ENCODE measurements around the gene THBD. TPM values are rescaled to one million over a fixed set of nuclear protein-coding genes. Genes with fewer than 3 reads are reported as not detected.

Gene THBD
- total and polyA plus RNA-seq, 9 of the 15 experiments (the other 6 are each of a cell fraction or from before 2014, with no cell fraction given), result 0.07 to 0.49 (median 0.33) TPM

GRCh38 chr20:23091721-23092383 lies 42.4 kb upstream of the THBD start (continued):
- TF ChIP-seq MGA (IDR thresholded peaks at IDR 0.05) (peak; percentile 75), ZFP36 (IDR thresholded peaks at IDR 0.05; ENCODE audit: low read depth, low read length, partially characterized antibody) (peak; percentile 87), PKNOX1 (IDR thresholded peaks at IDR 0.05) (peak; percentile 73)
